GM23338 (cell line): Measurements from ENCODE around the gene CTRB1. TPM values are rescaled to one million over a fixed set of nuclear protein-coding genes. Genes with fewer than 3 reads are reported as not detected.
"Not testable (repeated sequence)": the region's sequence is repeated elsewhere in the genome, so short reads cannot be mapped to it uniquely, and the experiment has no call there.

Experiments used
- ATAC-seq: fragments of 200-7000 bp; cut with Tn5 transposase; 3 replicates; pipeline ENCODE4 v1.9.1; 2020
- DNase-seq: peaks from one replicate; pipeline ENCODE4 v3.0.0-alpha.2; 2015; ENCODE audit warnings: low spot score
- H2AFZ ChIP-seq: fragments of 200-600 bp; sonication (generic); 2 replicates; pipeline ENCODE4 v1.8.0; 2016; ENCODE audit warnings: antibody characterized with exemption, mild to moderate bottlenecking, moderate library complexity
- H3F3A ChIP-seq: fragments of 200-600 bp; sonication (generic); replicated peaks from 2 replicates; pipeline ENCODE4 v1.8.0; 2017; ENCODE audit warnings: antibody characterized with exemption, mixed run types, low read depth
- H3K27ac ChIP-seq: fragments of 200-600 bp; sonication (generic); 2 replicates; pipeline ENCODE4 v1.6.1; 2016; ENCODE audit warnings: low read depth
- H3K27me3 ChIP-seq: fragments of 200-600 bp; sonication (generic); 2 replicates; pipeline ENCODE4 v1.8.0; 2016; ENCODE audit warnings: mild to moderate bottlenecking, mixed run types, moderate library complexity; ENCODE audit not compliant: insufficient read depth
- H3K36me3 ChIP-seq: fragments of 200-600 bp; sonication (generic); 2 replicates; pipeline ENCODE4 v1.8.0; 2016; ENCODE audit warnings: mild to moderate bottlenecking; ENCODE audit not compliant: insufficient read depth
- H3K4me1 ChIP-seq: fragments of 200-600 bp; sonication (generic); 2 replicates; pipeline ENCODE4 v1.8.0; 2016; ENCODE audit warnings: mild to moderate bottlenecking, moderate library complexity; ENCODE audit not compliant: insufficient read depth
- H3K4me2 ChIP-seq: fragments of 200-600 bp; sonication (generic); 2 replicates; pipeline ENCODE4 v1.7.1; 2017; ENCODE audit warnings: mixed run types
- H3K4me3 ChIP-seq: fragments of 200-600 bp; sonication (generic); 2 replicates; pipeline ENCODE4 v1.6.1; 2016; ENCODE audit warnings: mixed run types
- H3K79me2 ChIP-seq: fragments of 200-600 bp; sonication (generic); replicated peaks from 2 replicates; pipeline ENCODE4 v1.8.0; 2017; ENCODE audit warnings: mild to moderate bottlenecking; ENCODE audit not compliant: insufficient read depth
- H3K9me2 ChIP-seq: fragments of 200-600 bp; sonication (generic); 2 replicates; pipeline ENCODE4 v1.8.0; 2017; ENCODE audit not compliant: insufficient read depth
- H4K20me1 ChIP-seq: fragments of 200-600 bp; sonication (generic); replicated peaks from 2 replicates; pipeline ENCODE4 v1.8.0; 2017; ENCODE audit warnings: mild to moderate bottlenecking; ENCODE audit not compliant: insufficient read depth
- H3K27ac Mint-ChIP-seq: 2 replicates; pipeline ENCODE4 v1.8.0; 2020; ENCODE audit warnings: inconsistent platforms, mild to moderate bottlenecking, moderate library complexity, mixed read lengths
- H3K27me3 Mint-ChIP-seq: 3 replicates; pipeline ENCODE4 v1.8.0; 2022; ENCODE audit warnings: low read depth, mild to moderate bottlenecking, moderate library complexity, mixed read lengths, inconsistent platforms; ENCODE audit not compliant: insufficient read depth, poor library complexity
- H3K36me3 Mint-ChIP-seq: 3 replicates; pipeline ENCODE4 v1.8.0; 2021; ENCODE audit warnings: low read depth, mild to moderate bottlenecking, inconsistent platforms, moderate library complexity, mixed read lengths
- H3K4me1 Mint-ChIP-seq: 3 replicates; pipeline ENCODE4 v1.8.0; 2020; ENCODE audit warnings: mild to moderate bottlenecking, inconsistent platforms, mixed read lengths
- H3K4me3 Mint-ChIP-seq: 3 replicates; pipeline ENCODE4 v1.8.0; 2021; ENCODE audit warnings: moderate library complexity, mild to moderate bottlenecking, inconsistent platforms, mixed read lengths
- H3K9me3 Mint-ChIP-seq: 3 replicates; pipeline ENCODE4 v1.8.0; 2020; ENCODE audit warnings: moderate library complexity, mild to moderate bottlenecking, inconsistent platforms, mixed read lengths
- CTCF ChIP-seq, 2 experiments: fragments of 200-600 bp in 1 of 2; sonication (generic) in 1 of 2; conservative IDR thresholded peaks; 2 replicates each; pipeline versions ENCODE4 v1.5.1 to v1.6.1; 2016 to 2017; ENCODE audit warnings: antibody characterized with exemption in 2 of 2, low read depth in 2 of 2, mild to moderate bottlenecking in 2 of 2, moderate library complexity in 1 of 2
- ETS1 ChIP-seq: IDR thresholded peaks from 2 replicates; pipeline ENCODE4 v1.6.1; 2016; ENCODE audit warnings: antibody characterized with exemption
- NANOG ChIP-seq: IDR thresholded peaks from 2 replicates; pipeline ENCODE4 v1.6.1; 2016; ENCODE audit warnings: antibody characterized with exemption, borderline replicate concordance
- POLR2AphosphoS5 ChIP-seq: IDR thresholded peaks from 2 replicates; pipeline ENCODE4 v1.6.1; 2016; ENCODE audit warnings: antibody characterized with exemption, low read depth
- REST ChIP-seq: IDR thresholded peaks from one replicate; pipeline ENCODE4 v1.6.1; 2018; ENCODE audit warnings: antibody characterized with exemption; ENCODE audit not compliant: unreplicated experiment
- ZNF114 ChIP-seq: fragments of 250-450 bp; sonication (Bioruptor Pico); IDR thresholded peaks from 2 replicates; pipeline ENCODE4 v1.5.0; 2020; ENCODE audit warnings: mild to moderate bottlenecking, moderate library complexity
- ZNF331 ChIP-seq: fragments of 250-450 bp; sonication (Bioruptor Pico); IDR thresholded peaks from 2 replicates; pipeline ENCODE4 v1.5.0; 2020; ENCODE audit warnings: low read depth, mild to moderate bottlenecking, moderate library complexity
- polyA plus RNA-seq: library from polyadenylated mRNA; unstranded; fragments of >200 nt; fragmentation: Nextera tagmentation; extraction: Ambion mirVana; gene quantifications from 2 replicates; pipeline ENCODE4 v1.2.1, GENCODE V29; 2016
- total RNA-seq: library from RNA; depleted of rRNA; stranded (reverse); fragments of >200 nt; shearing (Covaris generic); gene quantifications from 2 replicates; pipeline ENCODE4 v1.2.3, GENCODE V29; 2014

The CTRB1 gene
- total and polyA plus RNA-seq, 2 experiments from 2014 or later, result not detected

- TF ChIP-seq CTCF (conservative IDR thresholded peaks at IDR 0.05; ENCODE audit: low read depth in 2 of 2) (no peak), REST (no peak), ZNF114 (CRISPR knock-in tag) (no peak), POLR2AphosphoS5 (no peak), ETS1 (no peak), NANOG (no peak), ZNF331 (CRISPR knock-in tag) (no peak)
Observed at GRCh38 chr16:75239542-75240122, 20.8 kb downstream of the CTRB1 start (continued).

GRCh38 chr16:75240633-75241032 is 21.8 kb downstream of the CTRB1 start:
- H3K9me3 Mint-ChIP-seq, H2AFZ ChIP-seq, H3F3A ChIP-seq, H3K4me3 ChIP-seq, H3K9me2 ChIP-seq, H3K4me3 Mint-ChIP-seq, H3K27ac ChIP-seq, H3K4me2 ChIP-seq, DNase-seq, H3K27me3 ChIP-seq, ATAC-seq, H3K36me3 ChIP-seq: not testable (repeated sequence)
- Mint-ChIP-seq H3K27me3 (peaks cover 20% of the 10 kb centered on the region), H3K4me1 (peaks cover 40% of the 10 kb centered on the region), H3K27ac (peak overlapping the region; percentile 78), H3K36me3 (peaks cover 49% of the 10 kb centered on the region)
- peaks cover 70% of the 10 kb centered on the region for H3K79me2 ChIP-seq
- H3K4me1 ChIP-seq, result peaks cover 11% of the 10 kb centered on the region
- H4K20me1 ChIP-seq, result peaks cover 16% of the 10 kb centered on the region
